Small intestine (tissue), 7 donors: ENCODE data around the gene QARS1. TPM values are rescaled to one million over a fixed set of nuclear protein-coding genes. Genes with fewer than 3 reads are reported as not detected.

Experiments used
- DNase-seq, 2 donors: peaks; one replicate each; pipeline versions ENCODE4 v3.0.0 to v3.0.0-alpha.2; 2013
- FAIRE-seq: peaks from 2 replicates; lab custom pipeline; 2012; peaks lifted over from hg19 to GRCh38; lab: Jason Lieb, UNC
- H3K27ac ChIP-seq, 3 donors: one replicate each; pipeline ENCODE4 v1.5.1; 2013; ENCODE audit warnings: low read length in 2 of 3, mild to moderate bottlenecking in 2 of 3, control low read depth in 1 of 3, inconsistent platforms in 1 of 3, low read depth in 1 of 3, moderate library complexity in 1 of 3
- H3K27me3 ChIP-seq, 3 donors: one replicate each; pipeline ENCODE4 v1.6.1; 2013; ENCODE audit warnings: low read length in 3 of 3, inconsistent platforms in 1 of 3; ENCODE audit not compliant: control insufficient read depth in 3 of 3, insufficient read depth in 3 of 3
- H3K36me3 ChIP-seq, 3 donors: one replicate each; pipeline ENCODE4 v1.6.1; 2013; ENCODE audit warnings: low read length in 3 of 3, inconsistent platforms in 1 of 3, low read depth in 1 of 3, mild to moderate bottlenecking in 1 of 3, moderate library complexity in 1 of 3; ENCODE audit not compliant: control insufficient read depth in 3 of 3, insufficient read depth in 2 of 3
- H3K4me1 ChIP-seq, 3 donors: one replicate each; pipeline ENCODE4 v1.6.1; 2013; ENCODE audit warnings: low read length in 2 of 3, inconsistent platforms in 1 of 3, low read depth in 1 of 3, mild to moderate bottlenecking in 1 of 3, moderate library complexity in 1 of 3; ENCODE audit not compliant: control insufficient read depth in 3 of 3, insufficient read depth in 2 of 3
- H3K4me3 ChIP-seq, 3 donors: one replicate each; pipeline ENCODE4 v1.5.1; 2013; ENCODE audit warnings: low read length in 3 of 3, control low read depth in 1 of 3, inconsistent platforms in 1 of 3, low read depth in 1 of 3, mild to moderate bottlenecking in 1 of 3, moderate library complexity in 1 of 3
- H3K9me3 ChIP-seq, 2 donors: one replicate each; pipeline ENCODE4 v1.6.1; 2013; ENCODE audit warnings: low read depth in 1 of 2, low read length in 1 of 2; ENCODE audit not compliant: control insufficient read depth in 2 of 2, insufficient read depth in 1 of 2
- WGBS, 3 donors: extraction: QIAGEN DNeasy Blood & Tissue Kit; methylation state at CpG; one replicate each; pipeline ENCODE4 v1.1.7; 2013; 5-methylcytosine and 5-hydroxymethylcytosine counted together
- polyA plus RNA-seq, 4 donors: library from polyadenylated mRNA; stranded (reverse) in 3 of 4; unstranded in 1 of 4; fragments of 200-250 nt in 3 of 4; fragments of 120-200 nt in 1 of 4; gene quantifications; one replicate each; pipeline versions ENCODE4 v1.2.1 to v1.2.3, GENCODE V29; 2013
- donor health status: healthy with polysubstance abuse.
- donor health status: control.
- donor health status: control.
- donor health status: Bipolar disorder and iron deficiency.
- donor health status: healthy.

Gene QARS1
- polyA plus RNA-seq, 4 donors = 292 to 425 (median 377) TPM

DNA sequence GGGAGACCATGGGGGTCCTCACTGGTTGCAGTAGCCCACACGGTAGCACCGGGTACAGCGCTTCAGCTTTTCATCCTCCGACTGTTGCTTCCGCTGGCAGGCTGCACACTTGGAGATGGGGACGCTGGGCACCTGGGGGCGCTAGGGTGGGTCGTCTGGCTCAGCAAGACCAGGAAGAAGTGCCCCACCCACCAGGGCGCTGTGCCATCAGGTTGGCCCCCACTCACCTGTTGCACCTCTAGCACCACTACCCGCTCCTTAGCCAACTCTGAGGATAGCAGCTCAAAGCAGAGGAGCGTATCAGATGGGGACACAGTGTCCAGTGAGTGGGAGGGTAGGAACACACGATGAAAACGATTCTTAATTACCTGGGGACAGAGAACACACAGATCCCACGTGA lies 7.7 kb upstream of the QARS1 start:
- FAIRE-seq (no peak), DNase-seq (no peak)
- Histone ChIP-seq H3K27me3 (no peaks in the 10 kb centered on the region), H3K36me3 (peaks cover 26 to 99% (median 58%) of the 10 kb centered on the region in 3 donors), H3K9me3 (no peaks in the 10 kb centered on the region), H3K27ac (no peak overlapping the region), H3K4me1 (peaks cover 0 to 6% (median 0%) of the 10 kb centered on the region in 3 donors), H3K4me3 (no peak overlapping the region)
- 84 to 88% (median 84%) methylated on average over 12 to 14 of the region's 14 CpGs for WGBS, 3 donors

DNA sequence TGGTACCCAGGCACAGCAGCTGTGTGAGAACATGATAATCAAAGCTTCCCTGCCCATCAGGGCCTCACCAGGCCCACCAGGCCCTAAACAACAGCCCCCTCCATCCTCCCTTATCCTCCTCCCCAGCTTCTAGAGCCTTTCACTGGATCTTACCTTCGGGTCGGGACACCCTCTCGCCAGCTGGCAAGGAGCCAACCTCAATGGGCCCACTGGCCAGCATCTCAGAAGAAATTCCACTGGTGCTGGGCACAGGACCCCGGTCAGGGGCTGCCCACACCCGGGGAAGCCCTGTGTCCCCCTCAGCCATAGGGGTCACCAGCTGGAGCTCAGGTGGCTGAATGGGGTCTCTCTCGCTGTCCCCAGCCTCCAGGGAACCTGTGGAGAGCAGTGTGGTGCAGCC lies 6.8 kb upstream of the QARS1 start:
- no peaks in the 10 kb centered on the region for H3K9me3 ChIP-seq
- peaks cover 24 to 95% (median 50%) of the 10 kb centered on the region in 3 donors for H3K36me3 ChIP-seq
- H3K4me3 ChIP-seq = no peak overlapping the region
- FAIRE-seq = no peak
- 75 to 86% (median 80%) methylated on average over 6 of the region's 6 CpGs for WGBS, 3 donors
- no peaks in the 10 kb centered on the region for H3K27me3 ChIP-seq
- no peak overlapping the region for H3K27ac ChIP-seq
- H3K4me1 ChIP-seq = peaks cover 0 to 6% (median 0%) of the 10 kb centered on the region in 3 donors
- DNase-seq = no peak

DNA sequence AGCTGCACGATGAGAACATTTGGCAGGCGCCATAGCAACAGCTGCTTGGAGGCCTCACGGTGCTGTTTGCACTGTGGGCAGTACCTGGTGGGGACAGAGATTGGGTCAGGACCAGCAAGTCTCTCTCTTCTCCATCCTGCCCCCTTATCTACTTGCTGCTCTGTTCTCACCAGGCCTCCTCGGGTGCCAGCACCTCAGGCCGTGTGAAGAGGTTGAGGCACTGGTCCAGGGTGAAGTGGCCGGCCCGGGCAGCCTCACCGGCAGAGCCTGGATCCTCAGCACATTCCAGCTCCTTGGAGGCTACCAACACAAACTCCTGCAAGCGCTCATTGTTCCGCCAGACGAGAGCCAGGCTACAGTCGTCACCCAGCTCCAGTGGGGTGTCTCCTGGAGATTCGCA lies 6.2 kb upstream of the QARS1 start:
- H3K27ac ChIP-seq = no peak overlapping the region
- FAIRE-seq = no peak
- H3K4me3 ChIP-seq = no peak overlapping the region
- no peaks in the 10 kb centered on the region for H3K27me3 ChIP-seq
- DNase-seq = no peak
- no peaks in the 10 kb centered on the region for H3K9me3 ChIP-seq
- H3K4me1 ChIP-seq = peaks cover 0 to 6% (median 0%) of the 10 kb centered on the region in 3 donors
- 90 to 93% (median 91%) methylated on average over 13 of the region's 13 CpGs for WGBS, 3 donors
- H3K36me3 ChIP-seq = peaks cover 20 to 89% (median 49%) of the 10 kb centered on the region in 3 donors

DNA sequence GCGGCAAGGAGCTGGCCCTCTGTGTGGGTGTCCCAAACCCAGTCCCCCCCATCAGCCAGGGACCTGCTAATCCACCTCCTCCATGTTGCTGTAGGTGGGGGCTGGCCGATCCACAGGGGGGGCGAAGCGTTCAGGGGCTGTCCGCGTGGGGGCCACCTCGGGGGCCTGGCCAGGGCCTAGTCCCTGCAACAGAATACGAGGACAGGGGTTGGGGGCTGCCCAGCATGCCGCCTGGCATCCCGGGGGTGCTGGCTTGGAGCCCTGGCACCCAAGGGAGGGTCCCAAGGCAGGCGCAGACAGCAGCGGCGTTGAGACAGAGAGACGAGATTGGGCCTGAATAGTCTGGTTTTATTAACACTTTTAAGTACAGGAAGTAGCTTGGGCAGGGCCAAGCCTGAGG lies 3.8 kb upstream of the QARS1 start:
- Histone ChIP-seq H3K36me3 (peaks cover 15 to 70% (median 30%) of the 10 kb centered on the region in 3 donors), H3K9me3 (no peaks in the 10 kb centered on the region), H3K4me1 (peaks cover 0 to 15% (median 2%) of the 10 kb centered on the region in 3 donors), H3K27ac (peak overlapping the region in 2 of 3 donors; percentile 46 to 48), H3K4me3 (no peak overlapping the region), H3K27me3 (no peaks in the 10 kb centered on the region)
- no peak for FAIRE-seq
- 58 to 79% (median 72%) methylated on average over 13 to 14 of the region's 14 CpGs for WGBS, 3 donors
- DNase-seq = no peak

DNA sequence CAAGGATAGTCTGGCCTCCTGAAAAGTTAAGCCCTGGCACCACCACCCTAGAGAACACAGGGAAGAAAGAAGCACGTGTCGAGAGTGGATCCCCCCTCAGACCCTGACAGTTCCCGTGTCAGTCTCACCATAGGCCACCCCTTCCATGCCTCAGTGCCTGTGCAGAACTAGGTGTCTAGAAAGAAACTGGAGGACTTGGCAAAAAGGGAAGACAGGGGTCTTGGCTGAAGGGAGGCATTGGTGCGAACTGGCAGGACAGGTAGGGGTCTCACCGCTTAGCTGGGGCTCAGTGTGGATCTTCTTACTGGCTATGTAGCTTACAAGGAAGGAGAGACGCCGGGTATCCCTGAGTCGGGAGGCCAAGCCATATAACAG lies 518 bp downstream of the QARS1 start:
- Histone ChIP-seq H3K27me3 (no peaks in the 10 kb centered on the region), H3K27ac (peak overlapping the region; percentile 74 to 93 (median 76)), H3K36me3 (peaks cover 6 to 71% (median 17%) of the 10 kb centered on the region in 3 donors), H3K9me3 (no peaks in the 10 kb centered on the region), H3K4me1 (peaks cover 0 to 18% (median 2%) of the 10 kb centered on the region in 3 donors), H3K4me3 (peak overlapping the region; percentile 83 to 95 (median 83))
- 0 to 4% (median 2%) methylated on average over 8 of the region's 8 CpGs for WGBS, 3 donors
- DNase-seq = no peak
- FAIRE-seq = no peak

DNA sequence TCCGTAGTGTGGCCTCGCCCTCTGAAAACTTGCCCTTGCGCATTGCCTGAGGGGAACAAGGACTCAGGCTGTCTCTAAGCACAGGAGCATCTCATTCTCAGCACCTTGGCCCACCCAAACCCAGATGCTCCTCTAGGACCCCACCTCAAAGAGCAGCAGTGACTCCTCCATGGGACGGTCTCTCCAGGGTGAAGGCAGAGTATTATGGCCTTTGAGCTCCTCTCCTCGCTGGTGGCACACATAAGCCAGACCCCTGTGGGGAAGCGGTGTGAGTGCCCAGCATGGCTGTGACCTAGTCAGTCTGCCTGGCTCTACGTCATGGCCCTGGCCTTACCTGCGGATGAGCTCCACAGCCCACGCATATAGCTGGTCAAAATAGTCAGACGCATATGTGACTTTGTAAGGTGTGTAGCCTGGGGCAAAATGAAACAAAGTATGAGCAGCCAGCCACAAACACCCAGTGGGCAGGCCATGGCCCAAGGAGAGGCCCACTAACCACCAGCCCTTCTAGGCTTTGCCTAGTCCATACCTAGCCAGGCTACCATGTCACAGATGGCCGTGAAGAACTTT lies 4.4 kb downstream of the QARS1 start:
- Histone ChIP-seq H3K4me3 (no peak overlapping the region), H3K4me1 (peaks cover 0 to 11% (median 2%) of the 10 kb centered on the region in 3 donors), H3K36me3 (peaks cover 13 to 80% (median 25%) of the 10 kb centered on the region in 3 donors), H3K27ac (no peak overlapping the region), H3K9me3 (no peaks in the 10 kb centered on the region), H3K27me3 (no peaks in the 10 kb centered on the region)
- 92 to 94% (median 93%) methylated on average over 11 of the region's 11 CpGs for WGBS, 3 donors
- DNase-seq = no peak
- FAIRE-seq = no peak

DNA sequence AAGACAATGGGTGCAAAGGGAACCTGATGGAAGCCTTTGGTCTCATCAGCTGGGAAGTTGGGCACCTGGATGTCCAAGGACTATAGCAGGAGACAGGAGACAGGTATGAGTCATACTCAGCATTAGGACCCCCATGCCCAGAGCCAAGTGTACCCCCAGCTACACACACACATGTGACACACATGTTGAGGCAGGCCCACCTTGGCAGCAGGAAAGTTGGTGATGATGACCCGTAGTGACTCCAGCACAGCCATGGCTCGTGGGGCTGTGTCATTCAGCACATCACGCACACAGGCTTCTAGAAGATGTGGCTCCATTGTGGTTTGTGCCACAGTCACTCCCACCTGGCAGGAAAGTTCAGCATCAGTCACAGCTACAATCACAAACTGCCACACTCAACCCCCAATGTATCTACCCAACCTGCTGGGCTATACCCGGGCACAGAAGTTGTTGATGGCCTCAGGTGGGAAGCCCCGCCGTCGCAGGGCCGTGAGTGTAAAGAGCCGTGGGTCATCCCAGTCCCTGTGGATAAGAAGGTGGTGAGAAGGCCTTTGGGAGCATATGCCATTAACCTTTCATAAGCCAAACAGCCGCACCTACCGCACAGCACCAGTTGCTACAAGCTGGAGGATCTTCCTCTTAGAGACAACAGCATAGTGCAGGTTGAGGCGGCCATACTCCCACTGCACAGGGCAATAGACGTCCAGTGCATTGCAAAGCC lies 5.5 kb downstream of the QARS1 start:
- Histone ChIP-seq H3K4me3 (no peak overlapping the region), H3K27me3 (no peaks in the 10 kb centered on the region), H3K36me3 (peaks cover 13 to 80% (median 25%) of the 10 kb centered on the region in 3 donors), H3K9me3 (no peaks in the 10 kb centered on the region), H3K4me1 (peaks cover 0 to 17% (median 2%) of the 10 kb centered on the region in 3 donors), H3K27ac (no peak overlapping the region)
- 92 to 94% (median 93%) methylated on average over 13 of the region's 13 CpGs for WGBS, 3 donors
- DNase-seq (no peak), FAIRE-seq (no peak)

DNA sequence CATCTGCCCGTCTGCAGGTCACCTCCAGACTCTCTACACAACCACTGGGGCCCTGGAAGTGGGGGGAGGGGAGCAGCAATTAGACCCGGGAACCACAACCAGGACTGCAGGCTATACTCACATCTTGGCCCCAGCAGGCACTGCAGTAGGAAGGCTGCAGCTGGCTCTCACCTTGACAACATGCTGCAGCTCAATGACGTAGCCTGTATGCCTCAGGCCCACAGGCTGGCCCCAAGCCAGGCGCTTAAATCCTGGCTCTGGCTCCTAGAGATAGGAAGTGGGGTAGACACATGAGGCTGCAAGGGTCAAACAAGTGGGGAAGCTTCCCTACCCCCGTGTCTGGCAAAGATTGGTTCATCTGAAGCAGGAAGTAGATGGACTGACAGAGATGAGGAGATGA lies 6.1 kb downstream of the QARS1 start:
- H3K27ac ChIP-seq = no peak overlapping the region
- H3K4me1 ChIP-seq = peaks cover 0 to 13% (median under 1%) of the 10 kb centered on the region in 3 donors
- no peaks in the 10 kb centered on the region for H3K27me3 ChIP-seq
- no peaks in the 10 kb centered on the region for H3K9me3 ChIP-seq
- H3K4me3 ChIP-seq = no peak overlapping the region
- WGBS, 3 donors = 42 to 52% (median 49%) methylated on average over 5 of the region's 5 CpGs
- DNase-seq (no peak), FAIRE-seq (no peak)
- H3K36me3 ChIP-seq = peaks cover 13 to 76% (median 25%) of the 10 kb centered on the region in 3 donors
